ENCODE measurements around the gene PITPNM3.

DNA sequence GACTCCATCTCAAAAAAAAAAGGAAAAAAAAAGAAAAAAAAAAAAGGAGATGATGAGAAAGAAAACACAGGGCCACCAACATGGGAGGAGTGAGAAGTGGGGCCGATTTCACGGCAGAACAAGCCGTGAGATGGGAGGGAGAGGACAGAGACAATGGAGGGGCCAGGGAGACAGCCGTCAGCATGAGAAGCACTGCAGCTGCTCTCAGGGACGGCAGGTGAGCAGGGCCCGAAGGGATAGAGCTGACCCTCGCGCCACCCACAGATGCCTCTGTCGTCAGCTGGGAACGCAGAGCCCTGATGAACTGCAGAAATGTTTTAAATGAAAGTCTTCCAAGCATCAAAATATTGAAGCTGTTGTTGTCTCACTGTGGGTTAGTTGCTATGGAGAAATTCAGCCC lies 20.3 kb downstream of the PITPNM3 start:
- no peak for TF ChIP-seq EP300 (IDR thresholded peaks at IDR 0.05; ENCODE audit: borderline replicate concordance in 1 of 2, low read depth in 2 of 2, low read length in 2 of 2)
- no peak for TF ChIP-seq POLR2AphosphoS5 (IDR thresholded peaks at IDR 0.05; ENCODE audit: low read depth, low read length)
- TF ChIP-seq TBP (IDR thresholded peaks at IDR 0.05; ENCODE audit: low read depth, low read length): no peak
- no peak for TF ChIP-seq RAD21 (IDR thresholded peaks at IDR 0.05 in 1 of 2, conservative IDR thresholded peaks at IDR 0.05 in 1 of 2; ENCODE audit: low read depth in 2 of 2, low read length in 2 of 2)
